ENCODE data around the gene DKK3.

DKK3 gene

DNA sequence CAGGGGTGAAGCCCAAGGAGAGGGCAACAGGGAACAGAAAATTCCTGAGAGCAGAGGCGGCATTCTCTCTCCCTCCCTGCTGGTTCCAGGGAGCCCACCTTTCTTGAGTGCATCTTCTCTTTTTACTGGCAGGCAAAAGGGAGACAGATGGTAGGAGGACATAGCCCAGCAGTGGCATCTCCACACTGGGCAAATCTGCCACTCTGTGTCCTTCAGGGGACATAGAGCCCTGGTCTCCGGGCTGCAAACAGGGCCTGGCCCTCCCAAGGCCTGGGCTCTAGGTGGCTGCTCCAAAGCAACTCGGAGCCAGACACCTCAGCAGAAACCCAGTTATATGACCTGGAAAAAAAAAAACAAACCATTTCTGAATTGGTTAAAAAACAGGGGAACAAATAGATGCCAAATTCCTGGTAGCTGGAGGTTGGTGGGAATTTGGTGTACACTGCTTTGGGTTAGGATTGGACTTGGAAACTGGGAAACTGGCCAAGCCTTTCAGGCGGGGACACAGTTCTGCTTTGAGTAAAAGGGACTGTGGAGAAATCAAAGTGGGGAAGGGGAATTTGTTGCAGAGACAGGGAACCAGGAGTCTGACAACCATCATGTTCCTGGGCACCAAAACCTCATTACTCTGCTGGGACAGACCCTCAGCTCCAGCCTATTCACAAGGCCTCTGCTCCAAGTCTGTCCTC, 23.6 kb upstream of the DKK3 start:
- DNase-seq (ENCODE audit: low read depth, low spot score) = no peak

DNA sequence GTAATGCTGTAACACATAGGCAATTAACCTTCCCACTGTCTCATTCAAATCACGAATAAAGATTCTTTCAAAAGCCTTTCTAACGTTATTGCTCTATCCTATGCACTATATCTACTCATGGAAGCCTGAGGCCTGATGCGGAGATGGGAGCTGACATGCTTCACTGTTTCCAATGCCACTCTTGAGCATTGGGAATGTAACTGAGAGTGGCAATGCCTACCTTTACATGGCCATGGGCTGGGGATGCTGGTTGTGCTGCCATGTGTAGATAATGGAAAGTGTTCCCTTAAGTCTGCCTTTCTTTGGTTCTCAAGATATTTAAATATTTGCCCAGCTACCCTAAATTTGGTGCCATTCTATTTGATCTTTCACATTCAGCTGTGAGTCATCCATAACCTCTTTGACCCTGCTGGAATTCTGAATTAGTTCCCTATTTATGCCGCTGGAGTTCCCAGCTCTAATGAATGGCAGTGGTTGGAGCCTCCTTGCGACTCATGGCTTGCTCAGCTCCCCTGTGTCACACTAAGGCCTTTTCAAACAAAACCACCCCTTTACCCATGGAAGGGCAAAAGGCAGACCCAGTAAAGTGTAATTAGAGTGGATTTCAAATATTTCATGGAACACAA, 21.4 kb upstream of the DKK3 start:
- no peak for DNase-seq (ENCODE audit: low read depth, low spot score)

DNA sequence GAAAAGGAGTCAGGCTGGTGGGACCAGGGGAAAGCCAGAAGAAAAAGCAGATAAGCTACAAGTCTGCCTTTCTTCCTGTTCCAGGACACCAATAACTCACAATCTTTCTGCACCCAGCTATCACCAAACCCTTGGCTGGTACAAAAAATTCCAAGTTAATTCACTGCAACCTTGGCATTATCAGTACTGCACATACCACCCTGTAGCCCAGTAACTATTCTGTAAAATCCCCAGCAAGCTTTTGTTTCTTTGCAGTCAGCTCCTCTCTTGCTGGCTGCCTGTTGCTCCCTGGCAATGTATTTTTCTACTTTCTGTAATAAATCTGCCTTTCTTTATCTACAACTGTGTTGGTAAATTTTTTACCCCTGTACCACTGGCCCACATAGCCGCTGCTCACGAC, 20.7 kb upstream of the DKK3 start:
- DNase-seq (ENCODE audit: low read depth, low spot score) = no peak

DNA sequence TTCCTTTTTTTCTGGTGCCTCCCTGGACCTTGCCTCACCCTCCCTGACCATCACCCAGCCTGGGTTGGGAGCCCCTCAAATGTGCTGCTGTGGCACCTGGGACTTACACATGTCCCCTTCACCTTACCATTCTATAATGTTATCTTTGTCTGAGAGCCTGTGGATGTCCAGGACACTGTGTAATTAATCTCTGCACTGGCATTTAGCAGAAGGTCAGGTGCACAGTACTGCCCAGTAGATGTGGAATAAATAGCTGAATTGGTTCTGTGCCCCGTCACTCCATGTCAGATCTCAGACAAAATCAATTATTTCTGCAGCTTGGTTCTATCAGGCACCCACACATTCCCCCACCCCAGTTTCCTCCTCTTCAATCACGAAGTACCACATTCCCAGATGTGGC, 19.9 kb upstream of the DKK3 start:
- no peak for DNase-seq (ENCODE audit: low read depth, low spot score)

DNA sequence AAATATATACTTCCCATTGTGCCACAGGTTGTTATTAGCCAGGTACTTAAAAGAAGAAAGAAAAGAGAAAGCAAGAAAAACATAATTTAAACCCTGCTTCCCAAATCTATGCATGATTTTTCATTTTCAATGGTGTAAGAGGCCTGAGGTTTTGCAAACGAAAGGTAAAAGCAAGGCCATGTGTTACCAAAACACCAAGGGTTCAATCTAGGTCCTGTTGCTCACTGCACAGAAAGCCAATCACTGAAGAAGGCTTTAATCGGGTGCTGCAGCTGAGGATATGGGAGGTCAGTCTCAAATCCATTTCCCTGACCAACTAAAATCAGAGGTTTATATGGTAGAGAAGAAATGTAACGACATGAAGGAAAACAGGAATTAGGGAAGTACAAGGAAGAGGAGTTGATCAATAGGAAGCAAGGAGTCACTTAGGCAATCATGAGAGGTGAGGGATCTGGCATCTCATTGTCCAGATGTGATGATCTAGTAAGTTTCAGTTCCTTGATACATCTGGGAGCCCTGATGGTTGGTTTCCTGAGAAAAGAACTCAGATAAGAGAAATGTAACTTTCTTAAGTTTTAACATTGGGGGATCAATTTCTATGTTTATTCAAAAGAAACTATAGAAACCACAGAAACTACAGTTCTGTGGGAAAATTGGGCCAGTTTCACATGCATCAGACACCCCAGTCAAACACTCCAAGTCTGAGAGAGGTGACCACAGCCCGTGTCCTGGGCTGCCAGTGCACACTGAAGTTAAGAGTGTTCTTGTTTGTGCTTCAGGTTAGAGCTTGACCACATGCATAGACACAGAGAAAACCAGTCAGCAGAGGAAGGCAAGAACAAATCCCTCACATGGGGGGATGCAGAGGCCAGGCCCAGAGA, 18.1 kb upstream of the DKK3 start:
- DNase-seq (ENCODE audit: low read depth, low spot score) = no peak

DNA sequence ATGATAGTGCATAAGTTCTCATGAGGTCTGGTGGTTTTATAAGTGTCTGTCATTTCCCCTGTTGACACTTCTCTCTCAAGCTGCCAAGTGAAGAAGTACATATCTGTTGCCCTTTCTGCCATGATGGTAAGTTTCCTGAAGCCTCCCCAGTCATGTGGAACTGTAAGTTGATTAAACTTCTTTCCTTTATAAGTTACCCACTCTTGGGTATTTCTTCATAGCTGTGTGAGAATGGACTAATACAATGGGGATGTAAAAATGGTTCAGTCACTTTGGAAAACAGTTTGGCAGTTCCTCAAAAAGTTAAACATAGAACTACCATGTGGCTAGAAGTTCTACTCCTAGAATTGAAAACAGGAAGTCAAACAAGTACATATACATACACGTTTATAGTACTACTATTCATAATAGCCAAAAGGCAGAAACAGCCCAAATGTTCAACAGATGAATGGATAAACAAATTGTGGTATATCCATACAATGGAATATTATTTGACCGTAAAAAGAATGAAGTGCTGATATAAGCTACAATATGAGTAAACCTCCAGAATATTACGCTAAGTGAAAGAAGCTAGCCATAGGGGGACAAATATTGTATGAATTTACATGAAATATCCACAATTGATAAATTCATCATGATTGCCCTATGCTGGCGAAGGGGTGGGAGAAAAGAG, 16.0 kb upstream of the DKK3 start:
- no peak for DNase-seq (ENCODE audit: low read depth, low spot score)

DNA sequence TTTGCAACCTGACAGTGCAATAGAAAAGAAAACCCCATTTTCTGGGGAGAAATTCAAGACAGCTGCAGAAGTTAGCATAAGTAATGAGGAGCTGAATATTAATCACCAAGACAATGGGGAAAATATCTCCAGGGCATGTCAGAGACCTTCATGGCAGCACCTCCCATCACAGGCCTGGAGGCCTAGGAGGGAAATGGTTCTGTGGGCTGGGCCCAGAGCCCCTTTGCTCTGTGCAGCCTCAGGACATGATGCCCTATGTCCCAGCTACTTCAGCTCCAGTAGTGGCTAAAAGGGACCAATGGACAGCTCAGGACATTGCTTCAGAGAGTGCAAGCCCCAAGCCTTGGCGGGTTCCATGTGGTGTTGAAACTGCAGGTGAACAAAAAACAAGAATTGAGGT, 14.6 kb upstream of the DKK3 start:
- DNase-seq (ENCODE audit: low read depth, low spot score) = no peak

DNA sequence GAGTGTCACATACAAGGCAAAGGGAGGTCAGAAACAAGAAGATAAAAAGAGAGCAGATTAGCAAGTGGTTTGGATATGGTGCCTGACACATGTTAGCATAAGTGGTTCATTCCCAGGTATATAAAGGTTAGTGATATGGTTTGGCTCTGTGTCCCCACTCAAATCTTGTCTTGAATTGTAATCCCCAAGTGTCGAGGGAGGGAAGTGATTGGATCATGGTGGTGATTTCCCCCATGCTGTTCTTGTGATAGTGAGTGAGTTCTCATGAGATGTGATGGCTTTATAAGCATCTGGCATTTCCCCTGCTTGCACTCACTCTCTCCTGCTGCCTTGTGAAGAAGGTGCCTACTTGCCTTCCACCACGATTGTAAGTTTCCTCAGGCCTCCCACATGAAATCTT, 12.1 kb upstream of the DKK3 start:
- peak; percentile 24 for DNase-seq (ENCODE audit: low read depth, low spot score)

DNA sequence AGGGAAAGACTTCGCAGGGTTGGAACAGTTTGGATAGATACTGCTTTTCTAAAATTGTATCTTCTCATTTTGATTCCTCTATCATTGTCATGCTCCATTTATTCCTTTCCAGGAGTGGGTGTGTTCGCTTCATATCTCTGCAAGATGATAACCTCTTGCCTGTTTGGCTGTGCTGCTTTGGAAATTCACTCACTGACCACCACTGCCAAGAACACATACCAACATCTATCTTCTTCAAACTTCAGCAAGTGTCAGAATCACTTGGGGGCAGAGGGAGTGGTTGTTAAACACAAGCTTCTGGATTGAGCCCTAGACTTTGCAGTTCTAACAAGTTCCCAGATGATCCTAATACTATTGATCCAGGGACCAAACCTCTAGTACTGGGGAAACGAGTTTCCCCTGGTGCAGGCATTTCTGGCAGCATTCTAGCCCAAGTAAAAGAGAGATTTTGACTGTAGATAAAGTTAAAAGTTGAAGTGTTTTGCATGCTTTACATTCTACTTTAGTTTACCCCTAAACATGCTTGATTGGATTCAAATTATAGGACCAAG, 11.5 kb upstream of the DKK3 start:
- peak; percentile 65 for DNase-seq (ENCODE audit: low read depth, low spot score)

DNA sequence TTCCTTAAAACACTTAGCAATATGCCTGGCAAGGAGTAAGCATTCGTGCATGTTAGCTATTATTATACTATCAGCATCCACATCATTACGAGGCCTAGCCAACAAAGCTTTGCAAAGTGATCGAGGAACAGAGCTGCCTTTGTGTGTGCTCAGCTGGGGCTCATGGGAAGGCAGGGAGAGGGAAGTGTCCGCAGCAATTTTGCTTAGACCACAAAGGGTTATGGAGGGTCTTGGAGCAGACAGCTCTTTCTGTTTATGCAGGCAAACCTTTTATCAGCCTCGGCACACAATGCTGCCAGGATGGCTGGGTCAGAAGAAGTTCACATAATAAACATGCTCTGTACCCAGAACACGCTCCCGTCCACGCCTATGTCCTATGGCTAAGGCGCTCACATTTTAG, 10.9 kb upstream of the DKK3 start:
- no peak for DNase-seq (ENCODE audit: low read depth, low spot score)

DNA sequence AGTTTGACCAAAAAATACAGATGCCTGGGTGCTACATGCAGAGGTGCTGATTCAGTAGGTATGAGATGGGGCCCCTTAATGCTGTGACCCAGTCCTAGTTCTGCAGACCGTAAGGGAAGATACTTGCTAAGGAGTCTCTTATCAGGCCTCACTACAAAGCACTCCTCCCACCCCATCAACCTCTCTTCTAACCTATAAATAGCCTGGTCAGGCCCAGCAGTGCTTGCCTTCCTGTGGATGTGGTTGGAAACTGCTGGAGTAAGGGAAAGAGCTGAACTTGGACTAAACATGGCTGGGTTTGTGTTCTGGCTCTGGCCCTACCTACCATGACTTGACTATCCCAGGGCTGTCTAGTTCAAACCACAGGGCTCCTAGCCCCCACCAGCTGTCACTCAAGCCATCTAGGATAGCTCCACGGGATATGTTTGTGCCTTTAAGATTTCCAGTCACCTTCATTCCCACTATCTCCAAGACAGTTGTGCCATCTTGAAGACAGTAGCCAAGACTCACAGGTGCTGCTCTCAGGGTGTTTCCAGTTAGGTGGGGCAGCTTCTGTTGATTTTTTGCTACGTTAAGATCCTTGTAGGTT, 9.5 kb upstream of the DKK3 start:
- no peak for DNase-seq (ENCODE audit: low read depth, low spot score)

DNA sequence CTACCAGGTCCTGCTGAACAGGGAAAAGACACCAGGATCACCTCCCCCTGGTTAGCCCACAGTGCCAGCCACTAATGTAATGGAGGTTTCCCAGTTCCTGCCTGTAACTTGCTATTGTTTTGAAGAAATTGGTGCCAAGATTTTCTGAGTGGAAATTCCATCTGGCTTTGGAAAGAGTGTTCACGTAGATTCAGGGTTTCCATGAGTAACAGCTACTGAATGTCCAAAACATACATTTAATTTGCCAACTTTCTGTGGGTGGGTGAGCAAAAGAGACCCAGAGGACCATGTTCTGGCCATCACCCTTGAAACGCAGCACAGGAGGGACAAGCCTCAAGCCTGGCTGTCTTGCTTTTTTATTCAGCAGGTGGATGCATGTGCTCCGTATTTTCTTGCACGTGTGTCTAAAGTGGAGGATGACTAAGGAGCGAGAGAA, 8.8 kb upstream of the DKK3 start:
- no peak for DNase-seq (ENCODE audit: low read depth, low spot score)

DNA sequence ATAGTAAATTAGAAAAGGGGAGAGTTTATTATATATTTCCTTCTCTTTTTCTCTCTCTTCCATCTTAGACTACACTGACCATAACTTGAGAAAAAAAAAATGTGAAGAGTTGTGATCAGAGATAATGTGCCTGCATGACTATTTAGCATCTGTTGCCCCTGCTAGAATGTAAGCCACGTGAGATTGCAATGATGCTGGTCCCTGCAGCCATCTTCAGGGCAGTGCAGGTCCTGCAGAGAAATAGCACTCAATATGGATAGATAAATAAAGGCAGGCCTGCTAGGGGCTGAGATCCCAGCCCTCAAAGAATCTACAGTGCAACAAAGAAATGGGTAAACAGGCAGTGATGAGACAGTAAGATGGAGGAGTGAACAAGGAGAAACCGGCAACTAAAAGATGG, 7.8 kb upstream of the DKK3 start:
- no peak for DNase-seq (ENCODE audit: low read depth, low spot score)

DNA sequence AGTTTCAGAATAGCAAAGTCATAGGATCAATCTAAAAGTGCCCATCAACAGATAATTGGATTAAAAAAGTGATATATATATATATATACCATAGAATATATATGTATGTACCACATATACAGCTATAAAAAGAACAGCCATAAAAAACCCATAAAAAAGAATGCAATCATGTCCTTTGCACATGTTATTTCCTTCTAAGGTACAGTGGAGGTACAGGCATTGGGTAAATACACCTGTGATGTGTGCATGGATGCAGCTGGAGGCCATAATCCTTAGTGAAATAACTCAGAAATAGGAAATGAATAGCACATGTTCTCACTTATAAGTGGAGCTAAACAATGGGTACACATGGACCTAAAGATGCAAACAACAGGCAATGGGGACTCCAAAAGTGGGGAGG, 7.1 kb upstream of the DKK3 start:
- no peak for DNase-seq (ENCODE audit: low read depth, low spot score)

DNA sequence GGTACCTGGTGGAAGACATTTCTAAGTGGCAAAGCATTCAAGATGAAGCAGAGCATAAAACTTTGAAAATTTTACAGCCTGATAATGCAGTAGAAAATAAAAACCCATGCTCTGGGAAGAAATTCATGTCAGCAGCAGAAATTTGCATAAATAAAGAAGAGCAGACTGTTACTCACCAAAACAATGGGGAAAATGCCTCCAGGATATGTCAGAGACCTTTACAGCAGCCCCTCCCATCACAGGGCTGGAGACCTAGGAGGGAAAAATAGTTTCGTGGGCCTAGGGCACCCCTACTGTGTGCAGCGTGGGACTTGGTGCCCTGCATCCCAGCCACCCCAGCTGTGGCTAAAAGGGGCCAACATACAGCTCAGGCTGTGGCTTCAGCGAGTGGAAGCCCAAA, 5.4 kb upstream of the DKK3 start:
- DNase-seq (ENCODE audit: low read depth, low spot score) = no peak

DNA sequence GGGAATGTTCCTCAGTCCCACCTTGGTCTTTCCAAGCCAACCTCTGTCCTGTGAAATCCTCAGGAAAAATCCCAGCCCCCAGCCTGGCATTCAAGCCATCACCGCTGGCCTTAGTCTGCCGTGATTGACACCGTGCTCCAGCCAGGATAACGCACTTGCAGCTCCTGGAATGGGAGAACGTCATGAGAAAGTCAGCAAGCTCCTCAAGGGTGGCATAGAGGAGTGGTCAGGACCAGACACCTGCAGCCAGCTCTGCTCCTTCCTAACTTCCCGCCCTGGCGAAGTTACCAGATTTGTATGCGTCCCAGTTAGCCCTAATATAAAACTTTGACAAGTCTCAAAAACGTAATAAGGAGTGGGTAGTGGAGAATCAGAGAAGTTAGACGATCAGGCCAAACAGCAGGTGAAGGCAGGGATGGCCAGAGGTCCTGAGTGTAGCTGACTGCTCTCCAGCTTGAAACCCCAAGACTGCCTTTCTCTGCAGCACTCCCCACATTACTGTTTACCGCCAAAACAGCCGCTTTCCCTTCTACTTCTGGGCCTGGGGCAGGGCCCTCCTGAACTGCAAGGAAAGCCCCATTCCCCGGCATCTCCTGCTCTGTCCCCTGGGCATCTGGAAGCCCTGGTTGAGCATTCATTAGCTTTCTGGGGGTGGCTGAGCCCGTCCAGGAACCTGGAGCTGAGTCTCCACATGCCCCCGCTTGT, 1.3 kb upstream of the DKK3 start:
- DNase-seq (ENCODE audit: low read depth, low spot score) = no peak

DNA sequence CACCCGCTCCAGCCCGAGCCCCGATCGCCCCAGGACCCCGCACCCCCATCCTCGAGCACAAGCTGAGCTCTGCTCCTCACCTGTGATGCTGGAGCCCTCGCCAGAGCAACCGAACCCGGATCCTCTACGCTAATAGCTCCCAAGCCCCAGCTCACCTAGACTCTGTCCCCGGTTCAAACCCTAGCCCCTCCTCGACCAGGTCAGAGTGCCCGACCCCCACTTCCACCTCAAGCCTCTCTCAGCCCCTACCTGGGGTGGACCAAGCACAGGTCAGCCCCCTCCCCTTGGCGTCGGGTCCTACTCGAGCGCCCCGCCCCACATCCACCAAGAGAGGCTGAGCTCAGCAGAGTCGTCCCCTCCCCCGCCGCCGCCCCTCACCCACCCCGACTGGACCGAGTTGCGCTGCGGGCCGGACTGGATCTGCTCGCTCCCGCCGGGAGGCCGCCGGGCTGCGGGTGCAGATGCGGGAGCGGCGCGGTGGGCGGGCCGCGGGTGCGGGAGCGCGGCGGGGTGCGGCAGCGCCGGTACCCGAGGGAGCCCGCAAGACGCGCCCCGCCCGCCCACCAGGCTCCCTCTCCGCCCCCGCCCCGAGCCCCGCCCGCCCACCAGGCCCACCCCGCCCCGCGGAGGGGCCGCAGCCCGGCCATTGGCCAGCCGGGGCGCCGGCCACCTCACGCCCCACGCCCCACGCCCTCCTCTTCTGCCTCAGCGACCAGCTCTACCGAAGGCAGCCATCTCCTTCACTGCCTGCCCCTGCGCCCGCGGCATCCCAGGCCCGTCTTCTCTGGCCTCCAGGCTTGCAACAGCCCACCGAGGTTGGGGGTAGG, 577 bp upstream of the DKK3 start:
- peak; percentile 68 for DNase-seq (ENCODE audit: low read depth, low spot score)

DNA sequence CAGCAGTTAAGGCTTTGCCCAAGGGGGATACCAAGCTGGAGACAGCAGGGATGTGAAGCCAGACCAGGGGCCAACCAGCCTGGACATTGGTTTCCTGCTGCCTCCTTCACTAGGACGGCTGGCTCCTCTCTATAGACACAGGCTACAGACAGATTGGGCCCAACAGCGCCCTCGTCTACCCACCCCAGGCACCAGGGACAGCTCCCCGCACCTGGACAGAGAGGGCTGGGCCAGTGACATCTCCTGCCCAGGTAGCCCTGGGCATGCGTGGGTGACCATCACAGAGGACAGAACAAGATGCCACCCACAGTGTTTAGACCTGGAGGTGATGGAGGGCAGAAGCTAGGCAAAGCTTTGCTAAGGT, 1.2 kb downstream of the DKK3 start:
- DNase-seq (ENCODE audit: low read depth, low spot score) = no peak

DNA sequence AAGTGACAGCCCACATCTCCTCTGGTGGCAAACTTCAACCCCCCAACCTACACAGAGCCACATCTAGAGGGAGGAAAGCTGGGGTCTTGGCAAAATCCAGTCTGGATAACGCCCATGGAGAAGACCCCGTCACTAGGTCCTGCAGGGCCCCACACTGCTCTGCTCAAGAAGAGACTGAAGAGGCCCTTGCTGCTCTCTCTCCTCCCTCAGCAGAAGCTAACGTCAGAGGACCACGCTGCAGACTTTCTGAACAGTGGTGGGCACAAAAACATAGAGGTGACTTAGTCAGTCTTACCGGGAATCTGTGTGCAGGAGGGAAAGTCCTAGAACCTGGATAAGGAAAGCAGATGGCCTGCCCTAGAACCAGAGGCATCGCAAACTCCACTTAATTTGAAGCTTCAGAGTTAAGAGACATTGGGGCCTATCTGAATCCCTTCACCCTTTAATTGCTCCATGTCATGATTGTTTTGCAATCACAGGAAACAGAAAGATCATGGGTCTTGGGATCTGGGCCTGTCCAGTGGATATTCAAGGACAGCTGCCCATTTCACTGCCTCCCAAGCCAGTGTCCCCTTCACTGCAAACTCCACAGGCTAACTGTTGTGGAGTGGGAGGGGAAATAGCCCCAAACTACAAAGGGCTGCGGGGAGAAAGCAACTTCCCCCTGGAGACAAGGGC, 1.7 kb downstream of the DKK3 start:
- no peak for DNase-seq (ENCODE audit: low read depth, low spot score)

DNA sequence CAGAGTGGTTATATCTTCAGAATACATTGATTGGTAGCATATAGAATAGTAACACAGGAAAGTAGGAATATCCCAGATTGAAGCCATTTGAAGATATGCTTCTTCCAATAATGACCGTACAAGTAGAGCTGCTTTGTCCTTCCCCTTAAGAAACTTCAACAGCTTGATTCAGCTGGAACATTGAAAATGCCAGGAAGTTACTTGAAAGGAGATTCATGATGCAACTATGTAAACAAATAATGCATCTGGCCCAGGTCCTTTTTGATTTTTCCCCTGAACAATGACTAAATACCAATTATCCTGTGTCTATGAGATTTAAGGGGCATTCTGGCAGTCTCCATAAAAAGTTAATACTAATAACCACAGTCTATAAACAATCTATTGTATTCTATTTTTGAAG, 3.0 kb downstream of the DKK3 start:
- DNase-seq (ENCODE audit: low read depth, low spot score) = no peak

Data from ELF-1 (cell line).